Breast epithelium (tissue), 4 donors: ENCODE data around the gene IER5. TPM values are rescaled to one million over a fixed set of nuclear protein-coding genes. Genes with fewer than 3 reads are reported as not detected.

Source experiments
- DNase-seq, 2 donors: peaks; one replicate each; pipeline ENCODE4 v3.0.0-alpha.2; 2019; ENCODE audit warnings: low spot score in 2 of 2
- H3K27ac ChIP-seq, 2 donors: fragments of 200-600 bp; sonication (generic) in 1 of 2; one replicate each; pipeline ENCODE4 v1.5.1; 2016 to 2019; ENCODE audit warnings: mild to moderate bottlenecking in 1 of 2
- H3K27me3 ChIP-seq, 2 donors: fragments of 200-600 bp; sonication (generic) in 1 of 2; one replicate each; pipeline versions ENCODE4 v1.5.1 to v1.6.0; 2017 to 2019; ENCODE audit warnings: control low read depth in 1 of 2, mild to moderate bottlenecking in 1 of 2
- H3K36me3 ChIP-seq: fragments of 200-600 bp; one replicate; pipeline ENCODE4 v1.5.1; 2019
- H3K4me1 ChIP-seq, 2 donors: fragments of 200-600 bp; sonication (generic); one replicate each; pipeline ENCODE4 v1.5.1; 2016 to 2019; ENCODE audit warnings: control low read depth in 1 of 2
- H3K4me3 ChIP-seq, 3 donors: fragments of 200-600 bp; sonication (generic); 1 replicate in 2 of 3; 2 replicates in 1 of 3; pipeline ENCODE4 v1.5.1; 2016 to 2019; ENCODE audit warnings: mild to moderate bottlenecking in 3 of 3, moderate library complexity in 2 of 3
- H3K9me3 ChIP-seq, 2 donors: fragments of 200-600 bp; sonication (generic) in 1 of 2; one replicate each; pipeline ENCODE4 v1.5.1; 2016 to 2019; ENCODE audit warnings: control low read depth in 1 of 2
- POLR2A ChIP-seq: fragments of 450-650 bp; IDR thresholded peaks from one replicate; pipeline ENCODE4 v1.6.1; 2016; ENCODE audit warnings: antibody characterized with exemption, mild to moderate bottlenecking, moderate library complexity
- POLR2AphosphoS5 ChIP-seq, 3 donors: sonication (generic); formaldehyde crosslinking; IDR thresholded peaks; one replicate each; pipeline ENCODE4 v1.6.1; 2017; ENCODE audit warnings: antibody characterized with exemption in 3 of 3
- intact Hi-C: fragments of 100-400 bp; cut with DNase I; formaldehyde crosslinking; loops from one replicate; pipeline ENCODE4 v1.15.1; 2023; ENCODE audit warnings: low total_unique reads
- total RNA-seq, 3 donors: library from RNA; depleted of rRNA; stranded (reverse); fragments of >200 nt; gene quantifications; one replicate each; pipeline ENCODE4 v1.1.0, GENCODE V29; 2016
- TF ChIP-seq, protein P1 (sequence below), 3 donors: fragments of 450-650 bp; IDR thresholded peaks; one replicate each; pipeline ENCODE4 v1.5.1; 2016 to 2017; ENCODE audit warnings: antibody characterized with exemption in 3 of 3, mild to moderate bottlenecking in 3 of 3, moderate library complexity in 3 of 3

IER5 gene
- total RNA-seq, 3 donors from 2014 or later: 6.9 to 19.7 (median 18.1) TPM

DNA sequence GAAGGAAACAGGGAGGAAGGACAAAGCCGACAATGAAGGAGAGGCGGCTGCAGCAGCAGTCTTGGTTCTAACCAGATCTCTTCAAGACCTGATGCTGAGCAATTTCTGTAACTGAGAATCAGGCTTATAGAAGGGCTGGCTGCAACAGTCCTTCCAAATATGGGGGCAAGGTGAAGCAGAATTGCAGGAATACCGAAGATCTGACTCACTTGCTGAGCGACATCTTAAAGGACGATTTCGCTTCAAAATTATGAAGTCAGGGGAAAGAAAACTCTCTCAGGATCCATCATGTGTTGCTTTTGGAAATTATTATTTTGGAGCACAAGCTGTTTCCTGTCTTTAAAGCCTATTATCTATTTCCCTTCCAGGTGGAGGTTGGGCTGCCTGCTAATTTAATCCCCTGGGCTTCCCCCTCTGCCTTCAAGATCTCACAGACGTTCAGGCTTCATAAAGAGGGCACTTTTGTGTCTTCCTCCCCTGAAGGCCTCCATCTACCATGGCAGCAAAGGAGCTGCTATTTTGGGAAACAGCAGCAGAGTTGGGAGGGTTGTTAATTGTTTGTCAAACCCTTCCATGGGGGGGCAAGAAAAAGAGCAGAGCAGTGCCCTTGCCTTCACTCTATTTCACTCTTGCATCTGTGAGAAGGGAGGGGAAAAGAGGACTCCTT, 10.8 kb upstream of the IER5 start:
- no peaks in the 10 kb centered on the region for H3K27me3 ChIP-seq
- intact Hi-C loops: no loop called here
- TF ChIP-seq POLR2AphosphoS5 (IDR thresholded peaks at IDR 0.05): no peak
- no peak for TF ChIP-seq POLR2A
- TF ChIP-seq, protein P1, sequence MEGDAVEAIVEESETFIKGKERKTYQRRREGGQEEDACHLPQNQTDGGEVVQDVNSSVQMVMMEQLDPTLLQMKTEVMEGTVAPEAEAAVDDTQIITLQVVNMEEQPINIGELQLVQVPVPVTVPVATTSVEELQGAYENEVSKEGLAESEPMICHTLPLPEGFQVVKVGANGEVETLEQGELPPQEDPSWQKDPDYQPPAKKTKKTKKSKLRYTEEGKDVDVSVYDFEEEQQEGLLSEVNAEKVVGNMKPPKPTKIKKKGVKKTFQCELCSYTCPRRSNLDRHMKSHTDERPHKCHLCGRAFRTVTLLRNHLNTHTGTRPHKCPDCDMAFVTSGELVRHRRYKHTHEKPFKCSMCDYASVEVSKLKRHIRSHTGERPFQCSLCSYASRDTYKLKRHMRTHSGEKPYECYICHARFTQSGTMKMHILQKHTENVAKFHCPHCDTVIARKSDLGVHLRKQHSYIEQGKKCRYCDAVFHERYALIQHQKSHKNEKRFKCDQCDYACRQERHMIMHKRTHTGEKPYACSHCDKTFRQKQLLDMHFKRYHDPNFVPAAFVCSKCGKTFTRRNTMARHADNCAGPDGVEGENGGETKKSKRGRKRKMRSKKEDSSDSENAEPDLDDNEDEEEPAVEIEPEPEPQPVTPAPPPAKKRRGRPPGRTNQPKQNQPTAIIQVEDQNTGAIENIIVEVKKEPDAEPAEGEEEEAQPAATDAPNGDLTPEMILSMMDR (IDR thresholded peaks at IDR 0.05): no peak
- H3K36me3 ChIP-seq: no peaks in the 10 kb centered on the region
- no peaks in the 10 kb centered on the region for H3K9me3 ChIP-seq
- no peaks in the 10 kb centered on the region for H3K4me1 ChIP-seq
- H3K4me3 ChIP-seq: no peak overlapping the region
- no peak overlapping the region for H3K27ac ChIP-seq
- DNase-seq: no peak

DNA sequence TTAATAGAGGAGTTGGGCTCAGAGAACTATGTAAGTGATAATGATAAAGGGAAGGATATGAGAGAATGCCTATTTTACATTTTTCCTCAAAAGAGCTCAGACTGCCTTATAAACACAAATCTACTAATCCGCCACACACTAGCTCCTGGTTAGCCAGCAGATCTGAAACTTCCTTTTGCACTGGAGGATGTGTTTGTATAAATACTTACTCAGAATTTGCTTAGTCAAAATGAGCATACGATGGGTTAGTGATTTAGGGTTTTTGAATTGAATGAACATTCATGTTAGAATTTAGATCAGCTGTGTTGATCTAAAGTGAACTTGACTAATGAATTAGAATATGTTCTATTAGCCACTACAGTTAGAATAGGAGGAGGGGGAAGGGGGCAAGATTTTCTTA, 9.1 kb upstream of the IER5 start:
- no peak overlapping the region for H3K27ac ChIP-seq
- H3K9me3 ChIP-seq: no peaks in the 10 kb centered on the region
- H3K27me3 ChIP-seq: no peaks in the 10 kb centered on the region
- no peaks in the 10 kb centered on the region for H3K36me3 ChIP-seq
- no peaks in the 10 kb centered on the region for H3K4me1 ChIP-seq
- no peak overlapping the region for H3K4me3 ChIP-seq
- DNase-seq: no peak
- intact Hi-C loops: no loop called here
- TF ChIP-seq POLR2A (no peak), POLR2AphosphoS5 (IDR thresholded peaks at IDR 0.05) (no peak)
- TF ChIP-seq, protein P1 (IDR thresholded peaks at IDR 0.05): no peak

DNA sequence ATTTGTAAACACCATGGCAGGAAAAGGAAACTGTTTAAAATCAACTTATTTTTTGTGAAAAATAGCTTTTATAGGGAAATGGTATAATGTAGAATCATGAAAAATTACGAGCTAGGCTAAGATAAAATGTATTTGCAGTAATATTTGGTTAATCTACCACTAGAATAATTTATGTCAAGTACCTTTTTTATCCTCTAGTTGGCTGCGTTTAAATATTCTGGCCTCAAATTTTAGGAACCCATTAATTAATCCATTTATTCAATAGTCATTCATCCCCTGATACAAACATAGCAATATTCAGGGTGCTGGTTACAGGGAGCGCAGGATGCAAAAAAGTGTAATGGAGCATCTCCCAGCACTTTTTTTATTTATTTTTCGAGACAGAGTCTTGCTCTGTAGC, 8.6 kb upstream of the IER5 start:
- no peak for TF ChIP-seq POLR2A
- no peak for TF ChIP-seq POLR2AphosphoS5 (IDR thresholded peaks at IDR 0.05)
- TF ChIP-seq, protein P1 (IDR thresholded peaks at IDR 0.05): no peak

DNA sequence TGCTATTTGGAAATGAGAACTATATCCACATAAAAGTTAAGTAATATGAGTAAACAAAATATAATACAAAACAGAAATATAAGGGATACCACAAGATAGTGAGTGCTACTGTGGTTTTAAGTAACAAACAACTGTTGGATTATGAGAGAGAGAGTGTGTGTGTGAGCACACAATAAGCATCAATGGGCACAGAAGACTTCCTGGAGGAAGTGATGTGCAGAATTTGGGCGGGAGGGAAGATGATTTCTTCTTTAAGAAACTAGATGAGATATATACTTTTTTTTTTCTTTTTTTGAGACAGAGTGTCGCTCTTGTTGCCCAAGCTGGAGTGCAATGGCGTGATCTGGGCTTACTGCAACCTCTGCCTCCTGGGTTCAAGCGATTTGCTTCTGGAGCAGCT, 7.9 kb upstream of the IER5 start:
- intact Hi-C loops: loop anchor here (10.0 kb wide), 1 partner anchor 46 kb away; the partner anchor contains the start of gene MR1
- no peaks in the 10 kb centered on the region for H3K4me1 ChIP-seq
- TF ChIP-seq POLR2AphosphoS5 (IDR thresholded peaks at IDR 0.05) (no peak), POLR2A (no peak)
- TF ChIP-seq, protein P1 (IDR thresholded peaks at IDR 0.05): no peak
- H3K27ac ChIP-seq: no peak overlapping the region
- no peaks in the 10 kb centered on the region for H3K27me3 ChIP-seq
- no peak overlapping the region for H3K4me3 ChIP-seq
- no peak for DNase-seq
- no peaks in the 10 kb centered on the region for H3K9me3 ChIP-seq
- H3K36me3 ChIP-seq: no peaks in the 10 kb centered on the region

More for the DNA sequence above, 8.6 kb upstream of the IER5 start:
- intact Hi-C loops: loop anchor here (10.0 kb wide), 1 partner anchor 45 kb away; the partner anchor contains the start of gene MR1
- Histone ChIP-seq H3K27ac (no peak overlapping the region), H3K9me3 (no peaks in the 10 kb centered on the region), H3K4me3 (no peak overlapping the region), H3K36me3 (no peaks in the 10 kb centered on the region), H3K27me3 (no peaks in the 10 kb centered on the region), H3K4me1 (no peaks in the 10 kb centered on the region)
- DNase-seq: no peak

DNA sequence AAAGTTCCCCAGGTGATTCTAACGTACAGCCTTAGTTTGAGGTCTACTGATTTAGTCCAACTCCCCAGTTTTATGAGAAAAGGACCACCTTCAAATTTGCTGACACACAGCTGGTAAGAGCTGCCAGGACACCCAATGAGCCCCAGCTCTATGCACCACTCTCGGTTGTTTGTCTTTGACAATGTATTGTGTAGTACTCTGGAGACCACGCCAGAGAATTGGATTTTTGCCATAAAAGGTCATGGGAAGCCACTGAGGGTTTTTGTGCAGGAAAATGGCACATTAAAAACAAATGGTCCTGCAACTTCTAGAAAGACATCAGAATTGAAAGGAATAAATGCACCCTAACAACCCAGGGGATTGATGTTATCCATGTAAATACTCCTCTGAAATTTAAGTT, 7.1 kb upstream of the IER5 start:
- Histone ChIP-seq H3K9me3 (no peaks in the 10 kb centered on the region), H3K4me1 (no peaks in the 10 kb centered on the region), H3K4me3 (no peak overlapping the region), H3K36me3 (no peaks in the 10 kb centered on the region), H3K27ac (no peak overlapping the region), H3K27me3 (no peaks in the 10 kb centered on the region)
- DNase-seq: no peak
- TF ChIP-seq POLR2A: no peak
- no peak for TF ChIP-seq POLR2AphosphoS5 (IDR thresholded peaks at IDR 0.05)
- TF ChIP-seq, protein P1 (IDR thresholded peaks at IDR 0.05): no peak
- intact Hi-C loops: loop anchor here (10.0 kb wide), 1 partner anchor 47 kb away; the partner anchor contains the start of gene MR1
